Activated T-cell treated with anti-CD3 and anti-CD28 coated beads for 4 hours (primary cell): Measurements from ENCODE around the gene SERPINB8.
A peak's percentile ranks its signal among the peaks of the same experiment; 100 is the strongest.
"Not testable (repeated sequence)": the region's sequence is repeated elsewhere in the genome, so short reads cannot be mapped to it uniquely, and the experiment has no call there.

Source experiments
- DNase-seq: peaks from one replicate; pipeline ENCODE4 v3.0.0-alpha.2; 2020

The SERPINB8 gene

GRCh38 chr18:63969942-63970808 is at the start of gene SERPINB8:
Gene SERPINB8 (plus strand): TSS chr18:63970081. CDS start chr18:63978309, 8,228 bp downstream.
- peak; percentile 62 for DNase-seq

- no peak for DNase-seq
These were observed 47.8 kb upstream of the SERPINB8 start for GRCh38 chr18:63922049-63922448.

GRCh38 chr18:63924551-63924950 is 45.3 kb upstream of the SERPINB8 start:
- no peak for DNase-seq

GRCh38 chr18:63928331-63928730 is 41.5 kb upstream of the SERPINB8 start:
- no peak for DNase-seq

GRCh38 chr18:63929369-63929768 is 40.5 kb upstream of the SERPINB8 start:
- DNase-seq: not testable (repeated sequence)

GRCh38 chr18:63930773-63931354 is 39.0 kb upstream of the SERPINB8 start:
- no peak for DNase-seq

GRCh38 chr18:63936156-63936931 is 33.5 kb upstream of the SERPINB8 start:
- DNase-seq: peak; percentile 34

GRCh38 chr18:63936932-63937393 is 32.9 kb upstream of the SERPINB8 start:
- no peak for DNase-seq

GRCh38 chr18:63940008-63940407 is 29.9 kb upstream of the SERPINB8 start:
- no peak for DNase-seq

- DNase-seq: not testable (repeated sequence)
These were observed 29.3 kb upstream of the SERPINB8 start for GRCh38 chr18:63940543-63941050.

GRCh38 chr18:63947051-63947790 is 22.7 kb upstream of the SERPINB8 start:
- DNase-seq: no peak

- DNase-seq: no peak
These were observed 20.7 kb upstream of the SERPINB8 start, which contains the start of gene HMSD for GRCh38 chr18:63949068-63949737. Gene HMSD (plus strand): TSS chr18:63949301. CDS start chr18:63953456, 4,155 bp downstream.

GRCh38 chr18:63951302-63951705 is 18.6 kb upstream of the SERPINB8 start:
- DNase-seq: no peak

GRCh38 chr18:63953811-63954210 is 16.1 kb upstream of the SERPINB8 start:
- no peak for DNase-seq

GRCh38 chr18:63956755-63957154 is 13.1 kb upstream of the SERPINB8 start:
- DNase-seq: no peak

GRCh38 chr18:63960891-63961290 is 9.0 kb upstream of the SERPINB8 start:
- no peak for DNase-seq

- DNase-seq: no peak
These were observed 8.4 kb upstream of the SERPINB8 start for GRCh38 chr18:63961435-63961980.

- no peak for DNase-seq
These were observed 7.7 kb upstream of the SERPINB8 start for GRCh38 chr18:63962137-63962536.

- DNase-seq: peak; percentile 27
These were observed 6.1 kb upstream of the SERPINB8 start for GRCh38 chr18:63963615-63964256.

- no peak for DNase-seq
These were observed 5.0 kb upstream of the SERPINB8 start for GRCh38 chr18:63964908-63965307.
